ENCODE results near the gene ZNF845. TPM values are rescaled to one million over a fixed set of nuclear protein-coding genes. Genes with fewer than 3 reads are reported as not detected.

Gene ZNF845
- total and polyA plus RNA-seq, 10 donors = 2.0 to 10.5 (median 8.1) TPM

DNA sequence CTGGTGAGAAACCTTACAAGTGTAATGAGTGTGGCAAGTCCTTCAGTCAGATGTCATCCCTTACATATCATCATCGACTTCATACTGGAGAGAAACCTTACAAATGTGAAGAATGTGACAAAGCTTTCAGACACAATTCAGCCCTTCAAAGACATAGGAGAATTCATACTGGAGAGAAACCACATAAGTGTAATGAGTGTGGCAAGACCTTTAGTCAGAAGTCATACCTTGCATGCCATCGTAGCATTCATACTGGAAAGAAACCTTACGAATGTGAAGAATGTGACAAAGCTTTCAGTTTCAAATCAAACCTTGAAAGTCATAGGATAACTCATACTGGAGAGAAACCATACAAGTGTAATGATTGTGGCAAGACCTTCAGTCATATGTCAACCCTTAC, 47.8 kb downstream of the ZNF845 start:
- TF ChIP-seq POLR2A (IDR thresholded peaks at IDR 0.05) (no peak), CTCF (IDR thresholded peaks at IDR 0.05 in 8 of 11, conservative IDR thresholded peaks at IDR 0.05 in 3 of 11) (no peak), POLR2AphosphoS5 (IDR thresholded peaks at IDR 0.05) (no peak)
- H3K4me1 ChIP-seq = no peaks in the 10 kb centered on the region
- 89 to 96% (median 95%) methylated on average over 3 of the region's 3 CpGs for WGBS, 5 donors
- DNase-seq = no peak
- H3K36me3 ChIP-seq = peaks cover 11 to 91% (median 63%) of the 10 kb centered on the region in 6 donors
- intact Hi-C loops (cut with DNase I; ENCODE audit: low total_unique reads) = no loop called here
- peaks cover 13 to 100% (median 100%) of the 10 kb centered on the region in 8 donors for H3K9me3 ChIP-seq
- no peaks in the 10 kb centered on the region for H3K27me3 ChIP-seq (replicated peaks in 1 of 7)
- H3K4me3 ChIP-seq = no peak overlapping the region
- H3K27ac ChIP-seq = no peak overlapping the region

DNA sequence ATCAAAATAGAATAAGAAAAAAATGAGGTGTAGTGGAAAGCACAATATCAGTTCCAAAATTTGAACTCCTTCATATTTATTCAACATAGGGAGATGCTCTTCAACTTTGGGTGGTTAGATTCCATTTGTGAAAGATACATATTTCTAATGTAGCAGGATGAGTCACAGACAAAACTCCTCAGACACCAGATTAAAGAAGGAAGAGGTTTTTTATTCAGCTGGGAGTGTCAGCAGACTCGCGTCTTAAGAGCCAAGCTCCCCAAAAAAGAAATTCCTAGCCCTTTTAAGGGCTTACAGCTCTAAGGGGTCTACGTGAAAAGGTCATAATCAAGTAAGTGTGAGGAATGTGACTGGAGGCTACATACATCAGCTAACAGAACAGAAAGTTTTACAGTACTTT, 54.6 kb downstream of the ZNF845 start:
- Histone ChIP-seq H3K9me3 (peaks cover 3 to 97% (median 81%) of the 10 kb centered on the region in 8 donors), H3K36me3 (peaks cover 0 to 39% (median 9%) of the 10 kb centered on the region in 6 donors), H3K27me3 (replicated peaks in 1 of 7) (no peaks in the 10 kb centered on the region), H3K27ac (no peak overlapping the region), H3K4me3 (no peak overlapping the region), H3K4me1 (no peaks in the 10 kb centered on the region)
- no peak for DNase-seq
- TF ChIP-seq CTCF (IDR thresholded peaks at IDR 0.05 in 8 of 11, conservative IDR thresholded peaks at IDR 0.05 in 3 of 11) (no peak), POLR2A (IDR thresholded peaks at IDR 0.05) (no peak), POLR2AphosphoS5 (IDR thresholded peaks at IDR 0.05) (no peak)
- intact Hi-C loops (cut with DNase I; ENCODE audit: low total_unique reads) = no loop called here
- 81 to 91% (median 87%) methylated on average over 3 of the region's 3 CpGs for WGBS, 5 donors

DNA sequence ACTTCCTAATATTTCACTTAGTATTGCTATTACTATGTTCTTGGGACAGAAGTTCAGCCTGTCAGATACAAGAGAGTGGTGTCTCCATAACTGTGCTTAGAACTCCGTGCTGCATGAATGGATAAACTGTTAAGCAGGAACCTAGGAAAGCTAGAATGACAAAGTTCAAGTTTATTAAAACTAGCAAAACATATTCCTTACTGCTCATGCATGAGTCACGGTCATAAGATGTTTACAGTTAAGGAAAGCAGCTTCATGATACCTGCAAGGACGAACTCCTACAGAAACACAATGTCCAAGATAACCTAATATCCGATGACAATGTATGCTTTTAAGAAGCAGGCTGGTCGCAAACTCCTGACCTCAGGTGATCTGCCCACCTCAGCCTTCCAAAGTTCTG, 55.4 kb downstream of the ZNF845 start:
- Histone ChIP-seq H3K27ac (no peak overlapping the region), H3K27me3 (replicated peaks in 1 of 7) (no peaks in the 10 kb centered on the region), H3K9me3 (peaks cover 1 to 89% (median 74%) of the 10 kb centered on the region in 8 donors), H3K4me1 (peaks cover 0 to under 1% (median 0%) of the 10 kb centered on the region in 6 donors), H3K36me3 (peaks cover 0 to 32% (median 9%) of the 10 kb centered on the region in 6 donors), H3K4me3 (no peak overlapping the region)
- intact Hi-C loops (cut with DNase I; ENCODE audit: low total_unique reads) = no loop called here
- 92 to 99% (median 96%) methylated on average over 5 of the region's 5 CpGs for WGBS, 5 donors
- TF ChIP-seq CTCF (IDR thresholded peaks at IDR 0.05 in 8 of 11, conservative IDR thresholded peaks at IDR 0.05 in 3 of 11) (no peak), POLR2AphosphoS5 (IDR thresholded peaks at IDR 0.05) (no peak), POLR2A (IDR thresholded peaks at IDR 0.05) (no peak)
- DNase-seq = no peak

DNA sequence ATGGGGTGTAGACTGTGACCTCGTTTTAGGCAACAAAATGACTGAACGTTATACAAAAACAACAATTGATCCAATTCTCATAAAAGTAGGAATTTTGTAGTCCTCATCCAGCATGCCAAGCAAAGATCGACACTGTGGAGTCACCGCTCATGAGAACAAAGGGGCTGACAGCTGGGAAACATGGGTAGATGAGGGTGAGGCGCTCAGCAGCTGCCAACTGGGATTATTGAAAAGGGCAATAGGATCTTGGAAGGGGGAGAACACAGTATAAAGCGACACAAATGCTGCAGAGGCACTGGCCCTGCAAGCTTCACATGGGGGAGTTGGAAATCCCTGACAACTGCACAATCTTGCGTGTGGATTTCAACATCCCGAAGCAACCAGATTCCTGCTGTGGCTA, 56.0 kb downstream of the ZNF845 start:
- WGBS, 5 donors = 84 to 89% (median 86%) methylated on average over 8 of the region's 8 CpGs
- Histone ChIP-seq H3K27ac (no peak overlapping the region), H3K9me3 (peaks cover 0 to 83% (median 67%) of the 10 kb centered on the region in 8 donors), H3K4me3 (no peak overlapping the region), H3K27me3 (replicated peaks in 1 of 7) (no peaks in the 10 kb centered on the region), H3K4me1 (peaks cover 0 to 7% (median 7%) of the 10 kb centered on the region in 6 donors), H3K36me3 (peaks cover 0 to 28% (median 9%) of the 10 kb centered on the region in 6 donors)
- intact Hi-C loops (cut with DNase I; ENCODE audit: low total_unique reads) = no loop called here
- no peak for TF ChIP-seq CTCF (IDR thresholded peaks at IDR 0.05 in 8 of 11, conservative IDR thresholded peaks at IDR 0.05 in 3 of 11)
- TF ChIP-seq POLR2A (IDR thresholded peaks at IDR 0.05) = no peak
- no peak for TF ChIP-seq POLR2AphosphoS5 (IDR thresholded peaks at IDR 0.05)
- DNase-seq = no peak
